GM18909 (cell line): ENCODE results near the gene KRT20.

Experiments used
- ATAC-seq: cut with Tn5 transposase; IDR thresholded peaks from one replicate; pipeline ENCODE4 v1.9.1; 2021; ENCODE audit warnings: mild to moderate bottlenecking; ENCODE audit not compliant: unreplicated experiment, poor library complexity

Gene KRT20

GRCh38 chr17:40854175-40854814 is 30.7 kb downstream of the KRT20 start:
- ATAC-seq, result no peak

- no peak for ATAC-seq
These were observed 32.7 kb downstream of the KRT20 start for GRCh38 chr17:40852364-40852763.

GRCh38 chr17:40850293-40850972 is 34.6 kb downstream of the KRT20 start:
- no peak for ATAC-seq

GRCh38 chr17:40849723-40850122 is 35.3 kb downstream of the KRT20 start:
- ATAC-seq, result no peak

GRCh38 chr17:40848583-40849235 is 36.3 kb downstream of the KRT20 start:
- no peak for ATAC-seq

GRCh38 chr17:40846515-40847144 is 38.4 kb downstream of the KRT20 start:
- ATAC-seq, result no peak

- ATAC-seq, result no peak
These were observed 40.4 kb downstream of the KRT20 start for GRCh38 chr17:40844671-40845107.

GRCh38 chr17:40843242-40843641 is 41.8 kb downstream of the KRT20 start:
- ATAC-seq, result no peak

- no peak for ATAC-seq
These were observed 43.8 kb downstream of the KRT20 start for GRCh38 chr17:40841246-40841645.

GRCh38 chr17:40839194-40839593 is 45.8 kb downstream of the KRT20 start:
- ATAC-seq, result no peak

GRCh38 chr17:40836020-40836419 is 49.0 kb downstream of the KRT20 start:
- ATAC-seq, result no peak

- no peak for ATAC-seq
These were observed 51.2 kb downstream of the KRT20 start for GRCh38 chr17:40833882-40834281.

- no peak for ATAC-seq
These were observed 52.2 kb downstream of the KRT20 start for GRCh38 chr17:40832840-40833239.

GRCh38 chr17:40830085-40830776 is 54.8 kb downstream of the KRT20 start:
- ATAC-seq, result no peak

- no peak for ATAC-seq
These were observed 56.5 kb downstream of the KRT20 start for GRCh38 chr17:40828454-40829044.

- no peak for ATAC-seq
These were observed 57.1 kb downstream of the KRT20 start for GRCh38 chr17:40827746-40828453.
